SK-N-MC (cell line): ENCODE results near the gene CD70.
"Not testable (repeated sequence)": the region's sequence is repeated elsewhere in the genome, so short reads cannot be mapped to it uniquely, and the experiment has no call there.

Experiments
- EZH2 ChIP-seq: fragments of 200-600 bp; sonication (generic); IDR thresholded peaks from one replicate; pipeline ENCODE4 v1.6.1; 2017; ENCODE audit warnings: antibody characterized with exemption
- POLR2AphosphoS5 ChIP-seq: IDR thresholded peaks from 2 replicates; pipeline ENCODE4 v1.6.1; 2012; ENCODE audit warnings: mild to moderate bottlenecking, low read depth, low read length, borderline replicate concordance

DNA sequence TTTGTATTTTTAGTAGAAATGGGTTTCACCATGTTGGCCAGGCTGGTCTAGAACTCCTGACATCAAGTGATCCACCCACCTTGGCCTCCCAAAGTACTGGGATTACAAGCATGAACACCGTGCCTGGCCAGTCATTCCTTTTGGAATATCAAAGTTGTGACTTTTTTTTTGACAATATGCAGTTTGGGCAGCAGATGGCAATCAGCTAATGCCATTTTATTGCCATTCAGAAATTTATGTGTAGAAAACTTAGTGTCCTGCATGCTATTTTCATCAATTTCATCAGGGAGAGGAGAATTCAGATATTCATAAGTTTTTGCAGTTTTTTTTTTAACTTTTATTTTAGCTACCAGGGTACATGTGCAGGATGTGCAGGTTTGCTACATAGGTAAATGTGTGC, 28.5 kb downstream of the CD70 start:
- TF ChIP-seq EZH2, POLR2AphosphoS5: not testable (repeated sequence)
